Measurements from ENCODE around the gene NUDT2. TPM values are rescaled to one million over a fixed set of nuclear protein-coding genes. Genes with fewer than 3 reads are reported as not detected.
A peak's percentile ranks its signal among the peaks of the same experiment; 100 is the strongest.
"Not testable (repeated sequence)": the region's sequence is repeated elsewhere in the genome, so short reads cannot be mapped to it uniquely, and the experiment has no call there.

NUDT2 gene
- total and polyA plus RNA-seq, 4 donors = 22.2 to 30.2 (median 26.5) TPM

GRCh38 chr9:34333836-34334235 lies 4.5 kb downstream of the NUDT2 start:
- peaks cover 35% of the 10 kb centered on the region for H3K4me1 ChIP-seq (ENCODE audit: control insufficient read depth, insufficient read depth, low read length)
- WGBS (ENCODE audit: insufficient coverage) = no CpG with 5 or more reads among the region's 3 CpGs

GRCh38 chr9:34334337-34334824 lies 5.0 kb downstream of the NUDT2 start:
- no peak overlapping the region for H3K4me3 ChIP-seq (ENCODE audit: low read depth, low read length)
- H3K36me3 ChIP-seq (ENCODE audit: control insufficient read depth, insufficient read depth, low read length) = peaks cover 5% of the 10 kb centered on the region
- peak in 2 of 6 donors; percentile 88 to 92 for DNase-seq (ENCODE audit: low read depth in 4 of 6, low spot score in 6 of 6)
- peak overlapping the region; percentile 68 for H3K27ac ChIP-seq (ENCODE audit: low read depth, low read length)
- WGBS (ENCODE audit: insufficient coverage) = no CpG with 5 or more reads among the region's 1 CpG
- no peaks in the 10 kb centered on the region for H3K27me3 ChIP-seq (ENCODE audit: control insufficient read depth, insufficient read depth, low read length)
- H3K4me1 ChIP-seq (ENCODE audit: control insufficient read depth, insufficient read depth, low read length) = peaks cover 38% of the 10 kb centered on the region
- H3K9me3 ChIP-seq (ENCODE audit: control insufficient read depth, insufficient read depth, low read length) = no peaks in the 10 kb centered on the region

More at GRCh38 chr9:34333836-34334235, 4.5 kb downstream of the NUDT2 start:
- Histone ChIP-seq H3K9me3 (ENCODE audit: control insufficient read depth, insufficient read depth, low read length) (no peaks in the 10 kb centered on the region), H3K36me3 (ENCODE audit: control insufficient read depth, insufficient read depth, low read length) (no peaks in the 10 kb centered on the region), H3K27ac (ENCODE audit: low read depth, low read length) (peak overlapping the region; percentile 40), H3K4me3 (ENCODE audit: low read depth, low read length) (no peak overlapping the region), H3K27me3 (ENCODE audit: control insufficient read depth, insufficient read depth, low read length) (no peaks in the 10 kb centered on the region)
- DNase-seq (ENCODE audit: low read depth in 4 of 6, low spot score in 6 of 6) = no peak

- Histone ChIP-seq H3K27me3 (ENCODE audit: control insufficient read depth, insufficient read depth, low read length) (no peaks in the 10 kb centered on the region), H3K27ac (ENCODE audit: low read depth, low read length) (peak overlapping the region; percentile 68), H3K4me3 (ENCODE audit: low read depth, low read length) (no peak overlapping the region), H3K36me3 (ENCODE audit: control insufficient read depth, insufficient read depth, low read length) (peaks cover 7% of the 10 kb centered on the region), H3K9me3 (ENCODE audit: control insufficient read depth, insufficient read depth, low read length) (no peaks in the 10 kb centered on the region), H3K4me1 (ENCODE audit: control insufficient read depth, insufficient read depth, low read length) (peaks cover 41% of the 10 kb centered on the region)
- 63% methylated on average over 2 of the region's 2 CpGs for WGBS (ENCODE audit: insufficient coverage)
- DNase-seq (ENCODE audit: low read depth in 4 of 6, low spot score in 6 of 6) = no peak
These were observed 5.5 kb downstream of the NUDT2 start for GRCh38 chr9:34334916-34335315.

GRCh38 chr9:34335376-34335775 lies 6.0 kb downstream of the NUDT2 start:
- no peak for DNase-seq (ENCODE audit: low read depth in 4 of 6, low spot score in 6 of 6)
- Histone ChIP-seq H3K27me3 (ENCODE audit: control insufficient read depth, insufficient read depth, low read length) (no peaks in the 10 kb centered on the region), H3K4me1 (ENCODE audit: control insufficient read depth, insufficient read depth, low read length) (peaks cover 41% of the 10 kb centered on the region), H3K36me3 (ENCODE audit: control insufficient read depth, insufficient read depth, low read length) (peaks cover 10% of the 10 kb centered on the region), H3K4me3 (ENCODE audit: low read depth, low read length) (no peak overlapping the region), H3K9me3 (ENCODE audit: control insufficient read depth, insufficient read depth, low read length) (no peaks in the 10 kb centered on the region), H3K27ac (ENCODE audit: low read depth, low read length) (peak overlapping the region; percentile 68)
- WGBS (ENCODE audit: insufficient coverage) = 72% methylated on average over 3 of the region's 4 CpGs

GRCh38 chr9:34337403-34337802 lies 8.0 kb downstream of the NUDT2 start:
- Histone ChIP-seq H3K27ac (ENCODE audit: low read depth, low read length) (no peak overlapping the region), H3K4me1 (ENCODE audit: control insufficient read depth, insufficient read depth, low read length) (peaks cover 48% of the 10 kb centered on the region), H3K9me3 (ENCODE audit: control insufficient read depth, insufficient read depth, low read length) (no peaks in the 10 kb centered on the region), H3K36me3 (ENCODE audit: control insufficient read depth, insufficient read depth, low read length) (peaks cover 24% of the 10 kb centered on the region), H3K27me3 (ENCODE audit: control insufficient read depth, insufficient read depth, low read length) (no peaks in the 10 kb centered on the region), H3K4me3 (ENCODE audit: low read depth, low read length) (no peak overlapping the region)
- WGBS (ENCODE audit: insufficient coverage) = 58% methylated on average over 1 of the region's 2 CpGs
- peak in 2 of 6 donors; percentile 12 to 30 for DNase-seq (ENCODE audit: low read depth in 4 of 6, low spot score in 6 of 6)

- not testable (repeated sequence) for H3K27me3 ChIP-seq (ENCODE audit: control insufficient read depth, insufficient read depth, low read length); H3K4me3 ChIP-seq (ENCODE audit: low read depth, low read length); DNase-seq (ENCODE audit: low read depth in 4 of 6, low spot score in 6 of 6); H3K9me3 ChIP-seq (ENCODE audit: control insufficient read depth, insufficient read depth, low read length)
- Histone ChIP-seq H3K27ac (ENCODE audit: low read depth, low read length) (peak overlapping the region; percentile 57), H3K4me1 (ENCODE audit: control insufficient read depth, insufficient read depth, low read length) (peaks cover 48% of the 10 kb centered on the region), H3K36me3 (ENCODE audit: control insufficient read depth, insufficient read depth, low read length) (peaks cover 26% of the 10 kb centered on the region)
These were observed 8.7 kb downstream of the NUDT2 start for GRCh38 chr9:34338079-34338478.

GRCh38 chr9:34338665-34339385 lies 9.5 kb downstream of the NUDT2 start:
- peak in 3 of 6 donors; percentile 56 to 89 (median 67) for DNase-seq (ENCODE audit: low read depth in 4 of 6, low spot score in 6 of 6)
- Histone ChIP-seq H3K4me1 (ENCODE audit: control insufficient read depth, insufficient read depth, low read length) (peaks cover 51% of the 10 kb centered on the region), H3K9me3 (ENCODE audit: control insufficient read depth, insufficient read depth, low read length) (no peaks in the 10 kb centered on the region), H3K4me3 (ENCODE audit: low read depth, low read length) (no peak overlapping the region), H3K36me3 (ENCODE audit: control insufficient read depth, insufficient read depth, low read length) (peaks cover 34% of the 10 kb centered on the region), H3K27ac (ENCODE audit: low read depth, low read length) (peak overlapping the region; percentile 57), H3K27me3 (ENCODE audit: control insufficient read depth, insufficient read depth, low read length) (no peaks in the 10 kb centered on the region)
- 43% methylated on average over 1 of the region's 2 CpGs for WGBS (ENCODE audit: insufficient coverage)

- no peak for DNase-seq (ENCODE audit: low read depth in 4 of 6, low spot score in 6 of 6)
- Histone ChIP-seq H3K4me1 (ENCODE audit: control insufficient read depth, insufficient read depth, low read length) (peaks cover 55% of the 10 kb centered on the region), H3K36me3 (ENCODE audit: control insufficient read depth, insufficient read depth, low read length) (peaks cover 38% of the 10 kb centered on the region), H3K4me3 (ENCODE audit: low read depth, low read length) (no peak overlapping the region), H3K27ac (ENCODE audit: low read depth, low read length) (peak overlapping the region; percentile 36), H3K9me3 (ENCODE audit: control insufficient read depth, insufficient read depth, low read length) (no peaks in the 10 kb centered on the region), H3K27me3 (ENCODE audit: control insufficient read depth, insufficient read depth, low read length) (no peaks in the 10 kb centered on the region)
- 100% methylated on average over 5 of the region's 7 CpGs for WGBS (ENCODE audit: insufficient coverage)
These were observed 12.4 kb downstream of the NUDT2 start for GRCh38 chr9:34341659-34342295.

GRCh38 chr9:34343090-34343489 lies 13.7 kb downstream of the NUDT2 start:
- DNase-seq (ENCODE audit: low read depth in 4 of 6, low spot score in 6 of 6) = peak in 1 of 6 donors; percentile 86
- no peaks in the 10 kb centered on the region for H3K27me3 ChIP-seq (ENCODE audit: control insufficient read depth, insufficient read depth, low read length)
- H3K9me3 ChIP-seq (ENCODE audit: control insufficient read depth, insufficient read depth, low read length) = no peaks in the 10 kb centered on the region
- peaks cover 38% of the 10 kb centered on the region for H3K36me3 ChIP-seq (ENCODE audit: control insufficient read depth, insufficient read depth, low read length)
- WGBS (ENCODE audit: insufficient coverage) = 61% methylated on average over 5 of the region's 5 CpGs
- peaks cover 57% of the 10 kb centered on the region for H3K4me1 ChIP-seq (ENCODE audit: control insufficient read depth, insufficient read depth, low read length)
- peak overlapping the region; percentile 54 for H3K27ac ChIP-seq (ENCODE audit: low read depth, low read length)
- H3K4me3 ChIP-seq (ENCODE audit: low read depth, low read length) = no peak overlapping the region

GRCh38 chr9:34343605-34344004 lies 14.2 kb downstream of the NUDT2 start:
- whole genome bisulfite sequencing (ENCODE audit: insufficient coverage) = no CpG with 5 or more reads among the region's 1 CpG
- Histone ChIP-seq H3K4me1 (ENCODE audit: control insufficient read depth, insufficient read depth, low read length) (peaks cover 52% of the 10 kb centered on the region), H3K4me3 (ENCODE audit: low read depth, low read length) (no peak overlapping the region), H3K36me3 (ENCODE audit: control insufficient read depth, insufficient read depth, low read length) (peaks cover 38% of the 10 kb centered on the region), H3K27me3 (ENCODE audit: control insufficient read depth, insufficient read depth, low read length) (no peaks in the 10 kb centered on the region), H3K27ac (ENCODE audit: low read depth, low read length) (peak overlapping the region; percentile 54), H3K9me3 (ENCODE audit: control insufficient read depth, insufficient read depth, low read length) (no peaks in the 10 kb centered on the region)
- DNase-seq (ENCODE audit: low read depth in 4 of 6, low spot score in 6 of 6) = no peak
